GM21390 (cell line): ENCODE measurements around the gene FXYD6.

Source experiments
- ATAC-seq: cut with Tn5 transposase; IDR thresholded peaks from one replicate; pipeline ENCODE4 v1.9.1; 2021; ENCODE audit not compliant: unreplicated experiment

The FXYD6 gene

GRCh38 chr11:117832511-117832910 is 43.9 kb downstream of the FXYD6 start:
- no peak for ATAC-seq

GRCh38 chr11:117831661-117832415 is 44.6 kb downstream of the FXYD6 start:
- ATAC-seq: no peak

GRCh38 chr11:117830674-117831351 is 45.6 kb downstream of the FXYD6 start:
- no peak for ATAC-seq

GRCh38 chr11:117830072-117830471 is 46.4 kb downstream of the FXYD6 start:
- no peak for ATAC-seq

DNA sequence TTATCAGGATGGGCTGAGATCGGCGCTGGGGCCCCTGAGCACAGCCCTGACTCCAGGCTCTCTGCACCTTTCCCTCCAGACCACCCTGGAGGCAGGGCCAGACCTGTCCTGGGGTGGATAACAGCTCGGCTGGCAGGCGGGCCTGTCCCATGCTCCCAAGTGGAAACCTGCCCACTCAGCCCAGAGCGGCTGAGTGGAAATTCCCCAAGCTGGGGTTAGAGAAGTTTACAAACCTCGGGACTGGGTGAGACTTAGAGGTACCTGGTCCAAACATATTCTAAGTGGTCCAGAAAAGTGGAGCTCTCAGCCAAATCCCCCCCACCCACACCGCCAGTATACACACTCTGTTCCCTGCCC is 47.1 kb downstream of the FXYD6 start:
- ATAC-seq: peak; percentile 16

DNA sequence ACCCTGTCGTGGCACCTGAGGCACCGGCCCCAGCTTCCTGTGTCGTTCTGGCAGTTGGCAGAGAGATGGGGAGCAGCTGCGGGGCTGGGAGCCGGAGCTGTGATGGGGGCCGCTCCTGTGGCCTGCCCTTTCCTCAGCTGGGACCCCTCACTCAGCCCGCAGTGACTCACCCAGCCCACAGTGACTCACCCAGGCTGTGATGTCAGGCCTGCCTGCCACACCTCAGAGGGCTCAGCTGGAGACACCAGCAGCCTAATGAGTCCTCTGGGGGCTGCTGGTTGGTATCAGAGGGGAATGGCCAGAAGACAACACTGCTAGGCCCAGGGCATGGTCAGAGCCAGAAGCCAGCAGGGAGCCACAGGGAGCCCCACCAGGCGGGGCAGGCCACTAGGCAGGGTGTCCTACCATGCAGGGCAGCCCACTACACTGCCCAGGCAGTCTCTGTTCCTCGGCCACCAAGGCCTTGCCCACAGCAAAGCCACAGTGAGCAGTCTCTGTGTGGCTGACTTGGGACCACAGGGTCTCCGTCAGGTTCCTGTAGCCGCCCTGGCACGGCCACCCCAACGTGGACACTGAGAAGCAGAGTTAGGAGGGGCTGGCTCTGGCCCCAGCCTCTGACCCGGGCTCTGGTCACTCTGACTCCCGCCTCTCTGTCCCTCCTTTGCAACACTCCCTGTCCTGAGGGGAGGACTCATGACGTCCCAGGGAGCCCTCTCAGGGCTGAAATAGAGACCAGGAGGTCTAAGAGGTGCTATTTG is 47.7 kb downstream of the FXYD6 start:
- peak; percentile 44 for ATAC-seq

- no peak for ATAC-seq
Observed at GRCh38 chr11:117827521-117828511, 48.6 kb downstream of the FXYD6 start.

GRCh38 chr11:117826832-117827231 is 49.6 kb downstream of the FXYD6 start:
- no peak for ATAC-seq

GRCh38 chr11:117826190-117826570 is 50.3 kb downstream of the FXYD6 start:
- no peak for ATAC-seq

- no peak for ATAC-seq
Observed at GRCh38 chr11:117825538-117826189, 50.8 kb downstream of the FXYD6 start.

DNA sequence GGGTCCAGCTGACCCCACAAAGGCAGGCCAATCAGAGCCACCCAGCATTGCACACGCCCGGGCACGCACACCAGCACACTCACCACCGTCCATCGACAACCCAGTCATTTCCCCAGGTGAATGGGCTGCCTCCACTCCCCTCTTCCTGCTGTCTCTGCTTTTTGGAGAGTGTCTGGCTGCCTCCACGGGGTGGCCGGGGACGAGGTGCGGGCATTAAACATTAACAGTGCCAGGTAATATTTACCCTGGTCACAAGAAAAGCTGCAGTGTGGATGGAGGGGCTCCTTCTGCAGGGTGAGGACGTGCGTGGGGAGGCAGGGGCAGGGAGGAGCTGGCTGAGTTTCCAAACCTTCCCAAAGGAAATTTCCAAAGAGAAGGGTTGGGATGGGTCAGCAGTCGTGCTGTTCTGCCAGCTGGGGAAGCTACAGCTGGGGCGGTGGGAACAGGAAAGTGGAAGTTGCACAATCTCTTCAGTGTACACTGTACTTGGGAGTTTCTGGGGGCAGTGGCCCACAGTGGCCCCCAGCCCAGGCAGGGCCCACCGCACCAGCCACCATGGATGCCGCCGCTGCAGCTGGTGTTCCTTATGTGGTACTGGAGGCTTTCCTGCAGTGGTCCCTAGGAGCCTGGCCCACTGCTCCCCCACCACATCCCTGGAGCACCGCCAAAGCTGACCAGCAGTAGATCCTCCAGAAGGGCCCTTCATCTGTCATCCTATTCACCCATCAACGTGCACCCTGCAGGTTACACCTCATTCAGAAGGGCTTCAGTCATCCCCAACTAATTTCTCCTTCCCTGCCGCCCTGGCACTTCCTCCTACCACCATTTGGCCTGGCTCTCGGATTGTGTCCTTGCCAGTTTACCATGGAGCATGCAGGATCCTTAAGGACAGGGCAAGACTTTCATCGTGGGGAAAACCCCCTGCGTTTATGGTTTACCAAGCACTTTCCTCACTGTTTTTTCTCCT is 51.6 kb downstream of the FXYD6 start, which contains the start of gene FXYD2:
Gene FXYD2, minus strand, starts transcription at position 174 of the 967 bp plus-strand sequence. Its CDS starts 66 bp downstream, at position 108.
- no peak for ATAC-seq

- no peak for ATAC-seq
Observed at GRCh38 chr11:117823946-117824420, 52.5 kb downstream of the FXYD6 start.

- ATAC-seq: no peak
Observed at GRCh38 chr11:117823294-117823945, 53.0 kb downstream of the FXYD6 start.

- ATAC-seq: no peak
Observed at GRCh38 chr11:117822074-117823033, 54.1 kb downstream of the FXYD6 start.

GRCh38 chr11:117821431-117821830 is 55.0 kb downstream of the FXYD6 start:
- no peak for ATAC-seq

DNA sequence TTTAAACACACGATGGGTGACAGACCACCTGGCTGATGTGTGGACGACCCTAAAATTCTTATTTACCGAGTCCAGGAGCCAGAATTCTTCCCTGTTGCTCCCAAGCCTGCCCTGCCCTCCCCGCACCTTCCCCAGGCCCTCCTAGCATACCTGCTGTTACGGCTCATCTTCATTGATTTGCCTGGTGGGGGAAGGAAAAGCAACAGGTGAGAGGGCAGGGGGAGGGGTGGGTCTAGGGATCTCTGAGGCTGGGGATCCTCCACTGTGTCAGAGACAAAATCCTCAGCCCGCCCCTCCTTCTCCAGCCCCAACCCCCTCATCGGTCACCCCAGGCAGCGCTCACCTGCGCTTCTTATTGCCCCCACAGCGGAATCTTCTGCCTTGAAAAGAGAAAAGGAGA is 55.9 kb downstream of the FXYD6 start:
- no peak for ATAC-seq

DNA sequence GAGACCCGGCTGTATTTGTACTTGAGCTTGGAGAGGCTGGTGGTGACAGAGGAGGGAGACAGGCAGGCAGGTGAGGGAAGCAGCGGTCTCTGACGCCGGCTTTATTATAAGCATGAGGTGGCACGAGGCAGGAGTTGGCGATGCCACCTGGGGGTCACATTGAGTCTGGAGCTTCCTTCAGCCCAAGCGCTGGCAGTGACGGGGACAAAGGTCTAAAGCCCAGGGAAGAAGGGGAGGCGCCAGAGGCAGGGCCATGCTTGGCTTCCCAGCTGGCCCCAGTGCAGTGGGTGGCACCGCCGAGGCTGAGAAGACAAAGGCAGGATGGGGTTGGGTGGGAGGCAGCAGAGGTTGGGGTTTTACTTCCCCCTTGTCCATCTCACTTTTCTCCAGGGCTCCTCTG is 56.4 kb downstream of the FXYD6 start:
- no peak for ATAC-seq
